SK-N-SH (cell line): ENCODE measurements around the gene FADD.

Source experiments
- CTCF ChIP-seq: fragments of 200-600 bp; sonication (generic); IDR thresholded peaks from 2 replicates; pipeline ENCODE4 v1.6.1; 2017; ENCODE audit warnings: antibody characterized with exemption, mild to moderate bottlenecking, moderate library complexity
- EP300 ChIP-seq, 2 experiments: IDR thresholded peaks; 2 replicates each; pipeline versions ENCODE4 v1.4.0 to v1.6.1; 2012; ENCODE audit warnings: borderline replicate concordance in 1 of 2, low read depth in 1 of 2, low read length in 1 of 2
- EZH2phosphoT487 ChIP-seq: fragments of 200-600 bp; sonication (generic); IDR thresholded peaks from 2 replicates; pipeline ENCODE4 v1.6.1; 2017; ENCODE audit warnings: low read depth, mixed run types, mild to moderate bottlenecking, antibody characterized with exemption, moderate library complexity, borderline replicate concordance
- FOXM1 ChIP-seq: IDR thresholded peaks from 2 replicates; pipeline ENCODE4 v1.4.0; 2012; ENCODE audit warnings: low read depth, mild to moderate bottlenecking
- JUND ChIP-seq: IDR thresholded peaks from 2 replicates; pipeline ENCODE4 v1.4.0; 2012
- MXI1 ChIP-seq: IDR thresholded peaks from 2 replicates; pipeline ENCODE4 v1.6.1; 2012; ENCODE audit warnings: mild to moderate bottlenecking, low read depth, low read length, improper control_type of control experiment
- POLR2AphosphoS5 ChIP-seq: IDR thresholded peaks from 2 replicates; pipeline ENCODE4 v1.6.1; 2012; ENCODE audit warnings: low read depth, low read length
- RAD21 ChIP-seq: IDR thresholded peaks from 2 replicates; pipeline ENCODE4 v1.6.1; 2012; ENCODE audit warnings: mild to moderate bottlenecking, low read length
- RFX5 ChIP-seq: IDR thresholded peaks from 2 replicates; pipeline ENCODE4 v1.6.1; 2012; ENCODE audit warnings: mild to moderate bottlenecking, improper control_type of control experiment, low read length
- YY1 ChIP-seq: IDR thresholded peaks from 2 replicates; pipeline ENCODE4 v1.4.0; 2012; ENCODE audit warnings: low read depth, mild to moderate bottlenecking
- ZBTB33 ChIP-seq: IDR thresholded peaks from 2 replicates; pipeline ENCODE4 v1.4.0; 2012; ENCODE audit warnings: low read depth, borderline replicate concordance
- TF ChIP-seq, protein P1 (sequence below): fragments of 150-350 bp; IDR thresholded peaks from 2 replicates; pipeline ENCODE4 v1.6.1; 2017; ENCODE audit warnings: antibody characterized with exemption, low read length, low read depth, borderline replicate concordance

- TF ChIP-seq CTCF, result no peak
- no peak for TF ChIP-seq EZH2phosphoT487
- TF ChIP-seq RAD21, result no peak
- no peak for TF ChIP-seq JUND
- TF ChIP-seq ZBTB33, result no peak
- no peak for TF ChIP-seq POLR2AphosphoS5
- no peak for TF ChIP-seq YY1
- TF ChIP-seq MXI1, result no peak
- no peak for TF ChIP-seq EP300 (IDR thresholded peaks at IDR 0.05; ENCODE audit: borderline replicate concordance in 1 of 2, low read depth in 1 of 2, low read length in 1 of 2)
- TF ChIP-seq, protein P1, sequence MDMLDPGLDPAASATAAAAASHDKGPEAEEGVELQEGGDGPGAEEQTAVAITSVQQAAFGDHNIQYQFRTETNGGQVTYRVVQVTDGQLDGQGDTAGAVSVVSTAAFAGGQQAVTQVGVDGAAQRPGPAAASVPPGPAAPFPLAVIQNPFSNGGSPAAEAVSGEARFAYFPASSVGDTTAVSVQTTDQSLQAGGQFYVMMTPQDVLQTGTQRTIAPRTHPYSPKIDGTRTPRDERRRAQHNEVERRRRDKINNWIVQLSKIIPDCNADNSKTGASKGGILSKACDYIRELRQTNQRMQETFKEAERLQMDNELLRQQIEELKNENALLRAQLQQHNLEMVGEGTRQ, result no peak
- no peak for TF ChIP-seq FOXM1
- TF ChIP-seq RFX5, result no peak
These were observed 39.8 kb downstream of the FADD start for GRCh38 chr11:70242885-70243284.
